Heart left ventricle (tissue), 13 donors: ENCODE measurements around the gene LINC01488.

Experiments
- POLR2A ChIP-seq, 2 donors: fragments of 450-650 bp; IDR thresholded peaks; one replicate each; pipeline ENCODE4 v1.6.1; 2017; ENCODE audit warnings: antibody characterized with exemption in 2 of 2, mild to moderate bottlenecking in 2 of 2, moderate library complexity in 2 of 2
- TF ChIP-seq, protein P1 (sequence below), 12 donors: fragments of 200-600 bp; sonication (generic) in 4 of 12; IDR thresholded peaks; one replicate each; pipeline versions ENCODE4 v1.5.0 to v1.8.0; 2018 to 2022; ENCODE audit warnings: antibody characterized with exemption in 12 of 12, mild to moderate bottlenecking in 5 of 12
- donor health status: ischemic (EF 13 %, LVEDD 7.1; RV severe dilation, severe dysfunction).
- donor health status: DM: no; HTN: yes; CAD: no.
- donor health status: DM: no; HTN: no; CAD: no.
- donor health status: ischemic (EF 25% LVEDD 6.9; RV normal size, moderate dysfunction).
- donor health status: ischemic (EF 25% LVEDD 5.7; RV mildly dilated, moderate dysfunction).
- donor health status: ischemic (EF 35%, LVEDD 5.7; RV mildly dilated, moderate dysfunction).
- donor health status: nonischemic (EF 11% LVEDD 7.7; RV severe dilation, severe dysfunction).
- donor health status: DM: yes; HTN: yes; CAD: no.
- donor health status: PGD.
- donor health status: ischemic (EF 29% LVEDD 5.4; RV normal size, mild dysfunction).
- donor health status: nonischemic (EF 23%, LVEDD 6.1; RV moderate dilation, normal function).

DNA sequence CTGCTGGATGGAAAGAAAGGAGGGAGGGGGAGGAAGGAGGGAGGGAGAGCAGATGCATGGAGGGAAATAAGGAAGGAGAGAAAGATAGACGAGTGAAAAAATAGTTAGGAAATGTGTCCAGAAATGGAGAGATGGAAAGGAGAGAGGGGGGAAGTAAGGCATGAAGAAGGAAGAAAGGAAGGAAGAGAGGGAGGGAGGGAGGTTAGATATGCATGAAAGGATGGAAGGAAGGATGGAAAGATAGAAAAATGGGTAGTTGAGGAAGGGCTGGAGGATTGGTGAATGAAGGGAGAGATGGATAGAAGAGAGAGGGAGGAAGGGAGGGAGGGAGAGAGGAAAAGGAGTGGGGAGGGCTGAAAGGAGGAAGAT lies 19.6 kb downstream of the LINC01488 start:
- TF ChIP-seq, protein P1, sequence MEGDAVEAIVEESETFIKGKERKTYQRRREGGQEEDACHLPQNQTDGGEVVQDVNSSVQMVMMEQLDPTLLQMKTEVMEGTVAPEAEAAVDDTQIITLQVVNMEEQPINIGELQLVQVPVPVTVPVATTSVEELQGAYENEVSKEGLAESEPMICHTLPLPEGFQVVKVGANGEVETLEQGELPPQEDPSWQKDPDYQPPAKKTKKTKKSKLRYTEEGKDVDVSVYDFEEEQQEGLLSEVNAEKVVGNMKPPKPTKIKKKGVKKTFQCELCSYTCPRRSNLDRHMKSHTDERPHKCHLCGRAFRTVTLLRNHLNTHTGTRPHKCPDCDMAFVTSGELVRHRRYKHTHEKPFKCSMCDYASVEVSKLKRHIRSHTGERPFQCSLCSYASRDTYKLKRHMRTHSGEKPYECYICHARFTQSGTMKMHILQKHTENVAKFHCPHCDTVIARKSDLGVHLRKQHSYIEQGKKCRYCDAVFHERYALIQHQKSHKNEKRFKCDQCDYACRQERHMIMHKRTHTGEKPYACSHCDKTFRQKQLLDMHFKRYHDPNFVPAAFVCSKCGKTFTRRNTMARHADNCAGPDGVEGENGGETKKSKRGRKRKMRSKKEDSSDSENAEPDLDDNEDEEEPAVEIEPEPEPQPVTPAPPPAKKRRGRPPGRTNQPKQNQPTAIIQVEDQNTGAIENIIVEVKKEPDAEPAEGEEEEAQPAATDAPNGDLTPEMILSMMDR (IDR thresholded peaks at IDR 0.05): no peak
- no peak for TF ChIP-seq POLR2A (IDR thresholded peaks at IDR 0.05)
